ENCODE results near the gene TCEA3. TPM values are rescaled to one million over a fixed set of nuclear protein-coding genes. Genes with fewer than 3 reads are reported as not detected.

The TCEA3 gene
- total RNA-seq, 1 experiment from 2014 or later: 0.37 TPM

- no peak for TF ChIP-seq GRHL2 (CRISPR knock-in tag; IDR thresholded peaks at IDR 0.05; ENCODE audit: insufficient replicate concordance, severe bottlenecking)
- TF ChIP-seq ZNF416 (CRISPR knock-in tag; IDR thresholded peaks at IDR 0.05): no peak
- TF ChIP-seq SMAD3 (CRISPR knock-in tag; IDR thresholded peaks at IDR 0.05; ENCODE audit: borderline replicate concordance): peak; percentile 52; the same call in 1 of the 2 replicates
- TF ChIP-seq ZNF281 (CRISPR knock-in tag; IDR thresholded peaks at IDR 0.05): no peak
- no peak for TF ChIP-seq RELA (CRISPR knock-in tag; IDR thresholded peaks at IDR 0.05; ENCODE audit: borderline replicate concordance)
- no peak for TF ChIP-seq CBFB (CRISPR knock-in tag; IDR thresholded peaks at IDR 0.05; ENCODE audit: low read depth)
- TF ChIP-seq, protein P1, sequence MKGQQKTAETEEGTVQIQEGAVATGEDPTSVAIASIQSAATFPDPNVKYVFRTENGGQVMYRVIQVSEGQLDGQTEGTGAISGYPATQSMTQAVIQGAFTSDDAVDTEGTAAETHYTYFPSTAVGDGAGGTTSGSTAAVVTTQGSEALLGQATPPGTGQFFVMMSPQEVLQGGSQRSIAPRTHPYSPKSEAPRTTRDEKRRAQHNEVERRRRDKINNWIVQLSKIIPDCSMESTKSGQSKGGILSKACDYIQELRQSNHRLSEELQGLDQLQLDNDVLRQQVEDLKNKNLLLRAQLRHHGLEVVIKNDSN (CRISPR knock-in tag; IDR thresholded peaks at IDR 0.05): no peak
- peak; percentile 44; the same call in 1 of the 2 replicates for TF ChIP-seq ETV6 (CRISPR knock-in tag; IDR thresholded peaks at IDR 0.05)
- no peak for TF ChIP-seq ZNF219 (CRISPR knock-in tag; IDR thresholded peaks at IDR 0.05; ENCODE audit: borderline replicate concordance)
- TF ChIP-seq ELF4 (CRISPR knock-in tag; IDR thresholded peaks at IDR 0.05; ENCODE audit: low read depth): no peak
- no peak for TF ChIP-seq AR (CRISPR knock-in tag; IDR thresholded peaks at IDR 0.05)
- TF ChIP-seq ZNF423 (CRISPR knock-in tag; IDR thresholded peaks at IDR 0.05): no peak
- no peak for TF ChIP-seq IRF2 (CRISPR knock-in tag; IDR thresholded peaks at IDR 0.05; ENCODE audit: borderline replicate concordance, low read depth)
- TF ChIP-seq, protein P2, sequence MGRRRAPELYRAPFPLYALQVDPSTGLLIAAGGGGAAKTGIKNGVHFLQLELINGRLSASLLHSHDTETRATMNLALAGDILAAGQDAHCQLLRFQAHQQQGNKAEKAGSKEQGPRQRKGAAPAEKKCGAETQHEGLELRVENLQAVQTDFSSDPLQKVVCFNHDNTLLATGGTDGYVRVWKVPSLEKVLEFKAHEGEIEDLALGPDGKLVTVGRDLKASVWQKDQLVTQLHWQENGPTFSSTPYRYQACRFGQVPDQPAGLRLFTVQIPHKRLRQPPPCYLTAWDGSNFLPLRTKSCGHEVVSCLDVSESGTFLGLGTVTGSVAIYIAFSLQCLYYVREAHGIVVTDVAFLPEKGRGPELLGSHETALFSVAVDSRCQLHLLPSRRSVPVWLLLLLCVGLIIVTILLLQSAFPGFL (CRISPR knock-in tag; IDR thresholded peaks at IDR 0.05; ENCODE audit: borderline replicate concordance): peak; percentile 45; the same call in 1 of the 2 replicates
- no peak for TF ChIP-seq KAT7 (CRISPR knock-in tag; IDR thresholded peaks at IDR 0.05; ENCODE audit: borderline replicate concordance)
- no peak for TF ChIP-seq FOXP1 (CRISPR knock-in tag; IDR thresholded peaks at IDR 0.05; ENCODE audit: borderline replicate concordance)
- no peak for TF ChIP-seq TCF7 (CRISPR knock-in tag; IDR thresholded peaks at IDR 0.05; ENCODE audit: low read depth)
Observed at GRCh38 chr1:23368562-23369334, 55.8 kb downstream of the TCEA3 start (continued).
